GM20431 (cell line): ENCODE results near the gene KCNG2.

Experiments
- in situ Hi-C: fragments of 300-500 bp; cut with MseI, MboI; formaldehyde crosslinking; loops from one replicate; pipeline ENCODE4 v1.15.0; 2020; ENCODE audit warnings: low sequenced_read_pairs; ENCODE audit not compliant: unreplicated experiment

KCNG2 gene

DNA sequence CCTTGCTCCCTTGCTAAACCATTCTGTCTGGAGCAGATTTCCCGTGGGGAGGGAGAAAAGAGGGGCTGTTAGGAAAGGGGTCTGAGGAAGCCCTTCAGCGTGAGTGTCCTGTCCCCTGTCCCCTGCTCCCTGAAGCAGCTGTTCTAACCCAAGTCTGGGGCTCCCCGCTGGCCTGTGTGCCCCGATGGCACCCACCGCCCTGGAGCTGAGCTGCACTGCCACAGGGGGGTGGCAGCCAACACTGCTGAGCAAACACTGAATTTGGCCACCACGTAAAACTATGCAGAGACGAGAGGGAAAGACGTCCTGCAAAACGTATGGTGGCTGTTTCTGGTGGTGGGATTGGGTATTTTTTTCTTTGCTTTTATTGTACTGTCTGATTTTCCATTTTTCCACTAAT, 17.9 kb downstream of the KCNG2 start:
- in situ Hi-C loops = no loop called here

DNA sequence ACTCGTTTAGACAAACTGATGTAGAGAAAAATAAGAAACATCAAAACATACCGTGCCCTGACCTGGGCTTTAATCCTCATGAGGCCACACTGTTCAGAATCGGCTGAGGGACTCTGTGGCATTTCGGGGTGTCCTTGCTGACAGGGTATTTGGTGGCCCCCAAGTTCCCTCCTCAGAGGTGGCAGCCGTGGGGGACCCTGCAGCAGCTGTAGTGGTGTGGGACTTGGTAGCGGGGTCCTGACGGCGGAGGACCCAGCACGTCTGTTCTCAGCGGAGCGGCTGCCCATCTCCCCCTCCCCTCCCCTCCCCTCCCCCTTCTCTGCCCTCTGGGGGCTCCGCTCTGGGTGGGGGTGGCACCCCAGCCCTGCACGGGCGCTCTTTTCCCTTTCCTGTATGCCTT, 18.4 kb downstream of the KCNG2 start:
- in situ Hi-C loops = no loop called here

DNA sequence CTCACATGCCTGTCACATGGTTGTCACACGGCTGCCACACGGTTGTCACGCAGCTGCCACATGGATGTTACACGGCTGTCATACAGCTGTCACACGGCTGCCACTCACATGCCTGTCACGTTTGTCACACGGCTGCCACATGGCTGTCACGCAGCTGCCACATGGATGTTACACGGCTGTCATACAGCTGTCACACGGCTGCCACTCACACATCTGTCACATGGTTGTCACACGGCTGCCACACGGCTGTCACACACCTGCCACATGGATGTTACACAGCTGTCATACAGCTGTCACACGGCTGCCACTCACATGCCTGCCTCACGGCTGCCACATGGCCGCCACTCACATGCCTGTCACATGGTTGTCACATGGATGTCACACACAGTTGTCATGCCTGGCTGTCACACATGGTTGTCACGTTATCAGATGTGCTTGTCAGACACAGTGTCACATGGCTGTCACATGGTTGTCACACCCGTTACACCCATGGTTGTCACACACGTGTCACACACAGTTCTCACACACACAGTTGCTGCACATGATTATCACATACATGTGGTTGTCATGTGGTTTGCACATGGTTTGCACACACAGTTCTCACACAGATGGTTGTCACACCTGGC, 19.4 kb downstream of the KCNG2 start:
- in situ Hi-C loops = no loop called here

DNA sequence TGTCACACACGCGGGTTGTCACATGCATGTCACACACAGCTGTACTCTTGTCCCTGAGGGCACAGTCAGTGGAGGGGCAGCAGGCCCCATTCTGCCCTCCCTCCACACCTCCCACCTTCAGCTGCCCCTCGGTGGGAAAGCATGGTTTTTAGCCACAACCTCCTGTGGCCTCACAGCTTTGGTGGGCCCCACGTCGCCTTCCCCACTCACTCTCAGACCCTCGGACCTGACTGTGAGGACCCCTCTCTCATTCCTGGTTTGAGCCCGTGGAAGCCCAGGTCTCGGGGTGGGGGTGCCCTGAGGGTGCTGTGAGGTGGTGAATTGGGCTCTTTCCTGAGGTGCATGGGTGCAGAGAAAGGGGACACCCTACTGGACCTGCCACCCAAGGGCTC, 19.9 kb downstream of the KCNG2 start:
- in situ Hi-C loops = no loop called here

DNA sequence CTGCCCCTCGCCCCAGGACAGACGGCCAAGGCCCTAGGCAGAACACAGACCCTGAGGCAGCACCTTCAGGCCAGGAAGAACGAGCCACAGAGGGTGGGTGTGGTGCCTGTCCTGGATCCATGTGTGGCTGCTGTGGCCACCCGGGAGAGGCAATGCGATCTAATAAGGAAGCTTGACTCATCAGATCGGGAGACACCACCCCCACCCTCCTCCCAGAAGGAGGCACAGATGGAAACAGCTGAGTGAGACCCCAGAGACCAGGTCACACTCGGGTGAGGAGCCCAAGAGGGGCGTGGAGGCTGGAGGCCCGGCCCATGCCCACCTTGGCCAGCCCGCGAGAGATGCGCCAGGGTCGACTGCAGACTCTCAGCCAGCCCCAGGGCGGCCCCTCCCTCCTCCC, 20.3 kb downstream of the KCNG2 start:
- in situ Hi-C loops = no loop called here

DNA sequence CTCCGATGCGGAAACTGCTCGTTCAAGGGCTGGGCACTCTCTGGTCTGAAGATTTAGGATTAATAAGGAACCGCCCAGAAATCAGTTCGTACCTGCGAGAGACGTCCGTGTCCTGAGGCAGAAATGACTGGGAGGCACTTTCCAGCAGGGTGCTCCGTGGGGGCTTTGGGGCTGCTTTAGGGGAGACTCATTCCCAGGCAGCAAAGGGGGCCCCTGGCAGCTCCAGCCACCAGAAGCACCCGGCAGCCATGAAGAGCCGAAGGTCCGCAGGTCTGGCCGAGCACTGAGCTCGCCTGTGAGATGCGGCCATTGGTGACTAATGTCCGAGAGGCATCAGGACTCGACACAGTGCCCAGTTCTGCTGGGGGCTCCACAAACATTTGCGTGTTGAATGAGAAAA, 20.9 kb downstream of the KCNG2 start:
- in situ Hi-C loops = no loop called here

DNA sequence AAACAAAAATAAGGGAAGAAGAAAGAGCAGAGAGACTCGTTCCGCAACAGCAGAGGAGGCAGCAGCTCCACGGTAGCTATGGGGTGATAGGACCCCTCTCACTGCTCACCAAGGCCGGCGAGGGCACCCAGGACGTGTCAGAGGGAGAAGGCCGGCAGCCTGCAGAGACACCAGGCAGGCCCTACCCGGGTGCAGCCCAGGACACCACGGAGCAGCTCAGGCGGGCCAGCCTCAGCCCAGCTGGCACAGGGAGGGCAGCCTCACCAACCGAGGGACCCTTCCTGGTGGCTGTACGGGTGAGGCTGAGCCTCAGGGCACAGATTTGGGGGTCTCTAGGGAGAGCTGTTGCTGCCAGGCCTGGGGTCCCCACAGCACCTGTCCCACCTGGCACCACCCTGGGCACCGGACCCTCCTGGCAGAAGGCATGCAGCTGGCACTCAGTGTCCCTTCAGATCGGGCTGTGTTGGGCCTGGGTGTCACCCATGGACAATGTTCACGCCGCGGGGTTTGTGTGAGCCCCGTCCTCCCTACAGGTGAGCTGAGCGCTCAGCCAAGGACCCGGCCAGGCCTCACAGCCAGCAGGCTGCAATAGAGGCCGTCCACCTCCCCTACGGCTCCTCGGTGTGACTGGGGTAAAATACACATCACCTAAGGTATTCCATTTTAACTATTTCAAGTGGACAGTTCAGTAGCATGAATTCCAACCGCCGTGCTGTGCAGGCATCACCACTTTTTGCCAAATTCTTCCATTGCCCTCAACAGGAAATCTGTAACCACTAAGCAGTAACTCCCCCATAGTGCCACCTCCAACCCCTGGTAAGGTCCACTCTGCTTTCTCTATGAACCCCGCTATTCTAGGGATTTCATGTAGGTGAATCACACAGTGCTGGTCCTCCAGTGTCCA, 21.6 kb downstream of the KCNG2 start:
- in situ Hi-C loops = no loop called here

DNA sequence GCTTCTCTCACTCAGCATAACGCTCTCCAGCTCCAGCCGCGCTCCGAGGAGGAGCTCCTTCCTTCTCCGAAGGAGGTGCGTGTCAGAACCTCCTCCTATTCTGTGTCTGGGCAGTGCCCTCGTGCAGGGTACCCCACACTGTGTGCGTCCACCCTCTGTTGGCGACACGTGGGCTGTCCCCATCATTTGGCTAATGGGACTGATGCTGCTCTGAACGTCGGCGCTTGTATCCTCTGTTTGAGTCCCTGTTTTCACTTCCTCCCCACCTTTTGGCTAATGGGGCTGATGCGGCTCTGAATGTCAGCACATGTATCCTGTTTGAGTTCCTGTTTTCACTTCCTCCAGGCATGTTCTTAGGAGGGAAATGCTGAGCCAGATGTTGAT, 22.2 kb downstream of the KCNG2 start:
- in situ Hi-C loops = no loop called here

DNA sequence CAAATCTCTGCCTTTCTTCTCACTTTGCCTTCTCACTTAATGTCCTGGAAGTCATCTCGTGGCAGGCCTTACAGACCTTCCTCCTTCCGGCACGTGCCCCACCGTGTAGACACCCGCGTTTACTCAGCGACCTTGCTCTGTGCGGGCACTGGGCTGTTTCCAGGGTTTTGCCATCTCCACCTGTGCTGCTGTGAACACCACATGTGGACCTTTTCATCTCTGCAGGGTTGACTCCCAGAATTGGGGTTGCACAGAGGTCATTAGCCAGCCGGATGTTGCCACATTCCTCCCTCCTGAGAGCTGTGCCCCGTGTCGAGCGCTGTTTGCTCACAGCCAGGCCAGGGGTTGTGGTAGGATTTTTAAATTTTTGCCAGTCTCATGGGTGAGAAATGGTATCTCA, 25.4 kb downstream of the KCNG2 start:
- in situ Hi-C loops = no loop called here

DNA sequence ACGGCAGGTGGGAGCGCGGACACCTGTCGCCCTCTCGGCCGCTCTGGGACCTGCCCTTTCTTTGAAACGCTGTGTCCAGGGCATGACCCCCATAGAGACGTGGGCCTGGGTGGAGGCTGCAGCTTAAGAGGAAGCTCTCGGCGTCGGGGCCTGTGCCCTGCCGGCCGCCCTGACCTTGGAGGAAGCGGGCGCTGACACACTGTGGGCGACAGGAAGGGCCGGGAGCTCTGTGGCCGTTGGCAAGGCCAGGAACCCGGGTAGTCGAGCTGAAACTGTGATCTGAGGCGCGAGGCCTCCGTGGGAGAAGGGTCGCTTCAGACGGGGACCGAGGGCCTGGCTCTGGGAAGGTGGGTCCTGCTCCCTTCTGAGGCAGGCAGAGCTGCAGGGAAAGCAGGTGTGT, 28.2 kb downstream of the KCNG2 start:
- in situ Hi-C loops = no loop called here

DNA sequence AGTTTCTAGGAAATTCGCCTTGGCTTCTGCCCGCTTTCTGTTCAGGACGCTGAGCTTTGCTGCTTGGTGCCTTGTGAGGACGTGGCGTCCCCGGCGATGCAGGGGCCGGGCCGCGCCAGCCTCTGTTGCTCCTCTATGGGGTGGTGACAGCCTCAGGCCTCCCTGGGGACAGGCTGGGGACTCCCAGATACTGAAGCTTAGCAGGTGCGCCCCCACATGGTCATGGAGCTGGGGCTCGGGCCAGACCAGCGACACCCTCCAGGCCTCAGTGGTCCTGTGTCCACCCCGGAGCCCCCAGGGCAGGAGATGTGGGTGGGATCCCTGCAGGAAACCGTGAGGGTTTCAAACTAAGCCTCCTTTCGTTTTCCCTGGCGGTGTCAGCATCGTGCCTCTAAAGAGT, 29.2 kb downstream of the KCNG2 start:
- in situ Hi-C loops = no loop called here

DNA sequence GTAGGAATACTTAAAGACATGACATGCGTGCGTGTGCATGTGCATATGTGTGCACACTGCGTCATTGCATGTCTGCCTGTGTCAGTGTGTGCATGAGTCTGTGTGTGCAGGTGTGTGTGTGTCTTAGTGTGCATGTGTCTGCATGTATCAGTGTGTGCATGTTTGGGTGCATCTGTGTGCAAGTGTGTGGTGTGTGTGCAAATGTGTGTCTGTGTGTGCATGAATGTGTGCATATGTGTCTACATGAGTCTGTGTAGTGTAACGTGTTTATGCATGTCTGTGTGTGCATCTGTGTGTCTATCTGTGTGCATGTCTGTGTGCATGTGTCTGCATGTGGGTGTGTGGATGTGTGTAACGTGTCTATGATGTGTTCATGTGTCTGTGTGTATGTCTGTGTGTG, 30.5 kb downstream of the KCNG2 start:
- in situ Hi-C loops = no loop called here

DNA sequence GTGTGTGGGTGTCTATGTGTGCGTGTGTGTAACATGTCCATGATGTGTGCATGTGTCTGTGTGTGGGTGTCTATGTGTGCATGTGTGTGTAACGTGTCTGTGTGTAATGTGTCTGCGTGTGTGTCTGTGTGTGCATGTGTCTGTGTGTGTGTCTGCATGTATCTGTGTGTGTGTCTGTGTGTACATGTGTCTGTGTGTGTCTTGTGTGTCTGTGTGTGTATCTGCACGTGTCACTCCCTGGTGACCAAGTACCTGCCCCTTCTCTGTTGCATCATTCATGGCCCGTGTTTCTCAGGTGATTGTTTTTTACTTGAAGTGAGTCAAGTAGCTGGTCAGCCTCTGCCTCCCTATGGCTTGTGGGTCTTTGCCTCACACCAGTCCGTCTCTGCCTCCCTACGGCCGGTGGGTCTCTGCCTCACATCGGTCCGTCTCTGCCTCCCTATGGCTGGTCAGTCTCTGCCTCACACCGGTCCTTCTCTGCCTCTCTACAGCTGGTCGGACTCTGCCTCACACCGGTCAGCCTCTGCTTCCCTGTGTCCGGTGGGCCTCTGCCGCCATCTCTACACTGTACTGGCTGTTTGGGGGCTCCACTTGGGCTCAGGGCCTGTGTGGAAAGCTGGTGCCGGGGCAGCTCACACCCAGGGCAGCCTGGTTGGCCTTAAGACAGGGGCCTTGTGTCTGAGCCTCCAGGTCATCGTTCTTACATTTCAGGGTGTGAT, 31.6 kb downstream of the KCNG2 start:
- in situ Hi-C loops = no loop called here

DNA sequence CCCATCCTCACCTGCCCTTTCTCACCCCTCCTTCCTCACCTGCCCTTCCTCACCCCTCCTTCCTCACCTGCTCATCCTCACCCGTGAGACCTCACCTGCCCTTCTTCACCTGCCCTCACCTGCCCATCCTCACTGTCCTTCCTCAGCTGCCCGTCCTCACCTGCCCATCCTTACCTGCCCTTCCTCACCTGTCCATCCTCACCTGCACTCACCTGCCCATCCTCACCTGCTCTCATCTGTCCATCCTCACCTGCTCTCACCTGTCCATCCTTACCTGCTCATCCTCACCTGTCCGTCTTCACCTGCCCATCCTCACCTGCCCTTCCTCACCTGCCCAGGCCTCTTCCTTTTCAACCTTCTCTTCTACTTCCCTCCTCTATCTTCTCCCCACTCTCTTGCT, 34.4 kb downstream of the KCNG2 start:
- in situ Hi-C loops = no loop called here

DNA sequence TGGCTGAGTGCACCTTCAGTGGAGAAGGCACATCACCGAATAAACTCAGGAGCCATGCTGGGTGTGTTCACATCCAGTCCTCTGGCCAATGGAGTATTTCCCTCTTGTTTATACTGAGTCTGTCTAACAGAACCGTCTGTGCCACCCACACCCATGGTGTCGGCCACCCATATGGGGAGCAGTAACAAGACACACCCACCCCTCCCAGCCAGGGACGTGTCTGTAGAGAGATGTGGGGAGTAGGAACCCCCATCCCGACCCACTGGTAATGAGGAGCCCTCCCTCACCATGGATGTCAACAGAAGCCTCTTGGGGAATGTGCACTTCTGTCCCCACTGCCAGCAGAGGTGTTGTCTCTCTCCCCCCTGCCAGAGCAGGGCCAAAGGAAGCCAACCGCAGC, 37.1 kb downstream of the KCNG2 start:
- in situ Hi-C loops = no loop called here

DNA sequence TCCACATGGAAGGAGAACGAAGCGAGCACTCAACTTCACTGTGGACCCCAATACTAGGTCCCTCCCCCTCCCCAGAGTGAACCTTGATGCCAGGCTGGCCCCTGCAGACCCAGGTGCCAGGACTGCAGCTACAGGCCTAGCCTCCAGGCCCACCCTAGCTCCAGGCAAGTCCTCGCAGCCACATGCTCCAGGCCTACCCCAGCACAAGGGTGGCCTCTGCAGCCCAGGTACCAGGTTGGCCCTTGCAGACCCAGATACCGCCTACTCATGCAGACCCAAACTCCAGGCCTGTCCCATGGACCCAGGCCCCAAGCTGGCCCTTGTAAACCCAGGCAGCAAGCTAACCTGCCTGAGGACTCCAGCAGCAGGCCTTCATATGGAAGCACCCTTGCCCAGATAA, 44.2 kb downstream of the KCNG2 start:
- in situ Hi-C loops = no loop called here

DNA sequence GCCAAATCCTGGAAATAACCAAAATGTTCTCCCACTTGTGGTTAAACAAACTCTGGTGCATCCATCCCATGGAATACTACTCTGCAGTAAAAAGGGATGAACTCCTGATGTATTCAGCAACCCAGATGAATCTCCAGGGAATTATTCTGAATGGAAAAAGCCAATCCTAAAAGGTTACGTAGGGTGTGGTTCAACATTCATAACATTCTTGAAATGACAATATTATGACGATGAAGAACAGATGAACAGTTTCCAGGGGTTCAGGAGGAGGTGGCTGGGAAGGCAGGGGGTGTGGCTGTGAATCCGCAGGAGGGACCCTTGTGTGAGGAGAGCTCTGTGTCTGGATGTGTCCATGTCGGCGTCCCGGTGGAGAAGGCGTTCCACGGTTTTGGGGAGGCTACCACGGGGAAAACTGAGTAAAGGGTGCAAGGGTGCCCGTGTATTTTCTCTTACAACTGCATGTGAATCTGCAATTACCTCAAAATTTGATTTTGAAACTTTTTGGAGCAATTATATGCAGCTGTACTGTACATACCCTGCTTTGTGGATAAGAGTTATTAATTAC, 47.3 kb downstream of the KCNG2 start:
- in situ Hi-C loops = no loop called here

DNA sequence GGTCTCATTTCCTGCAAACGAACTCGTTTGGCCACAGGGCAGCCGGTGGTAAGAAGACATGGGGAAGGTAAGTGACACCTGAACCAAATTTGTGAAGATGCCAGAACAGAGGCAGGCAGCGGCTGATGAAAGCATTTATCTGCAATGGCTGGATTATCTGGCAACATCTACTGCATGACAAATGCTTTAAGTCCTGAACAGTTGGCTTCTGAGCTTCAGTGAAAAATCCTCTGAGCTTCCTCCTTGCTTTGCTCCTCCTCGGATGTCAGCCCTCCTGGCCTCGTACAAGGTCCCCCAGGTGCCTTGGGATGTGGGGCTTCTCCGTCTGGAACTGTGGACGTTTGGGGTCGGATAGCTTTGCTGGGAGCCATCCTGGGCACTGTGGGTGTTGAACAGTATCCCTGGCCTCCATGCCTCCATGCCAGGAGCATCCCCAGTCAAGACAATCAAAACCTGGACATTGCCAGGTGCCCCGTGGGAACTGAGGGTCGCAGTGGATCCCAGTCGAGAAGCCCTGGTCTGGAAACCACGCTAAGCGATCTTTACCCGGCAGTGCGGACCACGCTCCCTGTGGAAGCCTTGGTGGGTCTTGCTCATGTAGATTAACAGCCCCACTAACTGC, 49.3 kb downstream of the KCNG2 start:
- in situ Hi-C loops = no loop called here

DNA sequence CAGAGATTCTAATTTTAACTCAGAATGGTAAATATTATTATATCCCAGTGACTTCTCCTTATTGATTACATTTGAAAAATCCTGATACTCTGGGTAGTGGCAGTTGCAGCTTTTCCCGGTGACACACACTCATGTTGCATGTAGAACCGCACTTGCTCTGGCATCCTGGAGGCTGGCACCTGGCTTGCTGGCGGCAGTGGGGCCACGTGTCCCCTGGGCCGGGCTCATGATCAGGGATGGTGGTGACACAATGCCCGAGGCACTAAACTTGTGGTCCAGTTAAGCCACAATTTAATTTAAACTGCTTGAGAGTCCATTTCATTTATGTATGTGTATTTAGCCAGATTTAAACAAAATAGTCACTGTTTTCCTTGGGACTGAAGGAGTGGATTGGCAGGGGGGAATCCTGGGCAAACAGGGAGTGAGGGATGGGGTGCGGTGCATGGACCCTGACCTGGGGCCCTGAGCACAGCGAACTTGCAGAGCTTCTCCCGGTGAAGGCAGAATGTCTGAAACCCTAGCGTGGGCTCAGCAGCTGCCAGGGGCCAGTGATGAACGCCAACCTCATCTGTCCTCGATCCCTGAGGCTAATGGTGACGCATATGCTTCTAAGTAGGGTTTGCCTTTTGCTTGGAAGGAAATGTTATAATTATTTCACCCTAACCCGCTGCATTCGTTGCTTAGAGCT, 50.0 kb downstream of the KCNG2 start:
- in situ Hi-C loops = no loop called here

DNA sequence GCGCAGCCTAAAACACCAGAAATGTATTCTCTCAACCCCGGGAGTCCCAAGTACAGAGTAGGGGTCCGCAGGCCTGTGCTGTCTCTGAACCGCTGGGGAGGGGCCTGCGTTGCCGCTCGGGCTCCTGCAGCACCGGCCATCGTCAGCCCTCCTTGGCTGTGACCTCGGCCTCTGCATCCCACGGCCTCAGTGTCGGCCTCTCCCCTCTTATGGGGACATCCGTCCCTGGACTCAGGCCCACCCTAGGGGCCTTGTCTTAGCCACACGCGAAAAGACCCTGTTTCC, 50.5 kb downstream of the KCNG2 start:
- in situ Hi-C loops = no loop called here
